Motor neuron (in vitro differentiated cells): ENCODE measurements around the gene BNC2. TPM values are rescaled to one million over a fixed set of nuclear protein-coding genes. Genes with fewer than 3 reads are reported as not detected.

Source experiments
- ATAC-seq, 8 experiments: fragments of 200-7000 bp; cut with Tn5 transposase; replicated peaks in 6 of 8; 2 replicates each; pipeline ENCODE4 v1.8.0; 2021; ENCODE audit warnings: mild to moderate bottlenecking in 8 of 8, moderate library complexity in 8 of 8
- H3K27ac ChIP-seq, 2 donors: fragments of 250-450 bp; sonication (Bioruptor Pico); 2 replicates each; pipeline ENCODE4 v1.9.0; 2021; ENCODE audit warnings: antibody characterized with exemption in 2 of 2, mild to moderate bottlenecking in 2 of 2, moderate library complexity in 1 of 2
- H3K4me1 ChIP-seq, 2 donors: fragments of 250-450 bp; sonication (Bioruptor Pico); replicated peaks in 1 of 2; 2 replicates each; pipeline ENCODE4 v1.6.1; 2021; ENCODE audit warnings: antibody characterized with exemption in 2 of 2, mild to moderate bottlenecking in 2 of 2, moderate library complexity in 1 of 2
- H3K4me3 ChIP-seq, 5 donors: fragments of 250-450 bp; sonication (Bioruptor Pico); 2 replicates each; pipeline ENCODE4 v1.9.0; 2021; ENCODE audit warnings: antibody characterized with exemption in 5 of 5, mild to moderate bottlenecking in 5 of 5, moderate library complexity in 4 of 5
- WGBS, 10 experiments: fragments of 450-650 bp; shearing (Covaris generic); methylation state at CpG; one replicate each; pipeline ENCODE4 v1.0.0; 2022; 5-methylcytosine and 5-hydroxymethylcytosine counted together
- in situ Hi-C, 9 experiments: fragments of 400-800 bp; cut with MboI; loops; one replicate each; pipeline ENCODE4 v1.15.0; 2021; ENCODE audit warnings: low sequenced_read_pairs in 9 of 9, low pct_unique_long_range_greater_than_20kb in 2 of 9; ENCODE audit not compliant: unreplicated experiment in 9 of 9
- total RNA-seq, 8 experiments: library from RNA; unstranded; fragments of 300-600 nt; gene quantifications; 2 replicates each; pipeline versions ENCODE4 v1.2.3 to v1.2.4, GENCODE V29; 2022

The BNC2 gene
- total RNA-seq, 8 experiments from 2014 or later, result 0.54 to 42.8 (median 4.3) TPM

GRCh38 chr9:16823906-16824305, 46.6 kb downstream of the BNC2 start:
- no peak for ATAC-seq
- in situ Hi-C loops, result no loop called here
- Histone ChIP-seq H3K27ac (no peak overlapping the region), H3K4me3 (no peak overlapping the region), H3K4me1 (peaks cover 0 to 2% of the 10 kb centered on the region in 2 donors)
- 50 to 100% (median 95%) methylated on average over 1 to 2 of the region's 2 CpGs; no CpG with 5 or more reads in 2 of the 10 experiments for WGBS, 10 experiments

GRCh38 chr9:16821344-16821743, 49.1 kb downstream of the BNC2 start:
- no peak overlapping the region for H3K27ac ChIP-seq
- no peaks in the 10 kb centered on the region for H3K4me1 ChIP-seq
- ATAC-seq, result no peak
- in situ Hi-C loops, result no loop called here
- no peak overlapping the region for H3K4me3 ChIP-seq
- 67 to 100% (median 92%) methylated on average over 1 of the region's 1 CpG; no CpG with 5 or more reads in 2 of the 10 experiments for WGBS, 10 experiments

GRCh38 chr9:16817514-16817913, 53.0 kb downstream of the BNC2 start:
- in situ Hi-C loops, result no loop called here
- no peak overlapping the region for H3K4me3 ChIP-seq
- ATAC-seq, result no peak
- peaks cover 0 to 3% of the 10 kb centered on the region in 2 donors for H3K4me1 ChIP-seq
- WGBS, 10 experiments, result 16 to 100% (median 86%) methylated on average over 1 to 2 of the region's 2 CpGs; no CpG with 5 or more reads in 1 of the 10 experiments
- no peak overlapping the region for H3K27ac ChIP-seq

- in situ Hi-C loops, result no loop called here
- 77 to 100% (median 94%) methylated on average over 1 to 2 of the region's 2 CpGs; no CpG with 5 or more reads in 3 of the 10 experiments for WGBS, 10 experiments
- ATAC-seq, result no peak
- H3K27ac ChIP-seq, result no peak overlapping the region
- H3K4me3 ChIP-seq, result no peak overlapping the region
- H3K4me1 ChIP-seq, result peaks cover 0 to 3% of the 10 kb centered on the region in 2 donors
Observed at GRCh38 chr9:16817002-16817401, 53.5 kb downstream of the BNC2 start.

GRCh38 chr9:16816011-16816410, 54.5 kb downstream of the BNC2 start:
- in situ Hi-C loops, result no loop called here

GRCh38 chr9:16815079-16815478, 55.4 kb downstream of the BNC2 start:
- in situ Hi-C loops, result no loop called here
- Histone ChIP-seq H3K4me3 (no peak overlapping the region), H3K27ac (no peak overlapping the region), H3K4me1 (peaks cover 2 to 3% of the 10 kb centered on the region in 2 donors)
- ATAC-seq, result no peak
- WGBS, 10 experiments, result 79 to 100% (median 94%) methylated on average over 1 to 2 of the region's 2 CpGs; no CpG with 5 or more reads in 2 of the 10 experiments

More at GRCh38 chr9:16816011-16816410, 54.5 kb downstream of the BNC2 start:
- no peak for ATAC-seq
- H3K27ac ChIP-seq, result no peak overlapping the region
- peaks cover 0 to 3% of the 10 kb centered on the region in 2 donors for H3K4me1 ChIP-seq
- 0 to 91% (median 37%) methylated on average over 2 to 4 of the region's 4 CpGs; no CpG with 5 or more reads in 1 of the 10 experiments for WGBS, 10 experiments
- no peak overlapping the region for H3K4me3 ChIP-seq

GRCh38 chr9:16813838-16814237, 56.6 kb downstream of the BNC2 start:
- in situ Hi-C loops, result no loop called here
- ATAC-seq, result no peak
- 14 to 95% (median 83%) methylated on average over 1 to 4 of the region's 4 CpGs; no CpG with 5 or more reads in 1 of the 10 experiments for WGBS, 10 experiments

GRCh38 chr9:16811987-16812685, 58.3 kb downstream of the BNC2 start:
- no peak for ATAC-seq
- no peak overlapping the region for H3K4me3 ChIP-seq

More at GRCh38 chr9:16813838-16814237, 56.6 kb downstream of the BNC2 start:
- H3K4me1 ChIP-seq, result peaks cover 2 to 3% of the 10 kb centered on the region in 2 donors
- no peak overlapping the region for H3K27ac ChIP-seq
- no peak overlapping the region for H3K4me3 ChIP-seq

GRCh38 chr9:16809912-16810610, 60.4 kb downstream of the BNC2 start:
- no peak for ATAC-seq
- Histone ChIP-seq H3K27ac (no peak overlapping the region), H3K4me3 (no peak overlapping the region), H3K4me1 (peaks cover 0 to 2% of the 10 kb centered on the region in 2 donors)
- in situ Hi-C loops, result no loop called here
- 28 to 93% (median 49%) methylated on average over 2 to 3 of the region's 4 CpGs; no CpG with 5 or more reads in 3 of the 10 experiments for WGBS, 10 experiments

More at GRCh38 chr9:16811987-16812685, 58.3 kb downstream of the BNC2 start:
- in situ Hi-C loops, result no loop called here
- Histone ChIP-seq H3K4me1 (peaks cover 2 to 3% of the 10 kb centered on the region in 2 donors), H3K27ac (no peak overlapping the region)
- 70 to 90% (median 86%) methylated on average over 1 to 4 of the region's 5 CpGs; no CpG with 5 or more reads in 4 of the 10 experiments for WGBS, 10 experiments

GRCh38 chr9:16806674-16807073, 63.8 kb downstream of the BNC2 start:
- H3K27ac ChIP-seq, result no peak overlapping the region

GRCh38 chr9:16803648-16804047, 66.8 kb downstream of the BNC2 start:
- Histone ChIP-seq H3K27ac (no peak overlapping the region), H3K4me1 (no peaks in the 10 kb centered on the region), H3K4me3 (no peak overlapping the region)
- in situ Hi-C loops, result no loop called here
- 29 to 91% (median 61%) methylated on average over 1 to 8 of the region's 8 CpGs for WGBS, 10 experiments
- ATAC-seq, result no peak

More at GRCh38 chr9:16806674-16807073, 63.8 kb downstream of the BNC2 start:
- Histone ChIP-seq H3K4me3 (no peak overlapping the region), H3K4me1 (peaks cover 0 to 2% of the 10 kb centered on the region in 2 donors)
- no peak for ATAC-seq
- in situ Hi-C loops, result no loop called here

GRCh38 chr9:16801871-16802466, 68.5 kb downstream of the BNC2 start:
- ATAC-seq, result peak in 2 of 8 experiments; percentile 39 to 76
- H3K4me3 ChIP-seq, result no peak overlapping the region
- H3K27ac ChIP-seq, result no peak overlapping the region
- in situ Hi-C loops, result no loop called here
- H3K4me1 ChIP-seq, result no peaks in the 10 kb centered on the region
- 44 to 100% (median 84%) methylated on average over 1 to 10 of the region's 10 CpGs for WGBS, 10 experiments

- Histone ChIP-seq H3K4me3 (no peak overlapping the region), H3K4me1 (no peaks in the 10 kb centered on the region), H3K27ac (no peak overlapping the region)
- in situ Hi-C loops, result no loop called here
- WGBS, 10 experiments, result 74 to 100% (median 92%) methylated on average over 1 to 5 of the region's 5 CpGs
- ATAC-seq, result no peak
Observed at GRCh38 chr9:16796304-16796825, 74.1 kb downstream of the BNC2 start.
